ENCODE measurements around the gene SGCA.

The SGCA gene

DNA sequence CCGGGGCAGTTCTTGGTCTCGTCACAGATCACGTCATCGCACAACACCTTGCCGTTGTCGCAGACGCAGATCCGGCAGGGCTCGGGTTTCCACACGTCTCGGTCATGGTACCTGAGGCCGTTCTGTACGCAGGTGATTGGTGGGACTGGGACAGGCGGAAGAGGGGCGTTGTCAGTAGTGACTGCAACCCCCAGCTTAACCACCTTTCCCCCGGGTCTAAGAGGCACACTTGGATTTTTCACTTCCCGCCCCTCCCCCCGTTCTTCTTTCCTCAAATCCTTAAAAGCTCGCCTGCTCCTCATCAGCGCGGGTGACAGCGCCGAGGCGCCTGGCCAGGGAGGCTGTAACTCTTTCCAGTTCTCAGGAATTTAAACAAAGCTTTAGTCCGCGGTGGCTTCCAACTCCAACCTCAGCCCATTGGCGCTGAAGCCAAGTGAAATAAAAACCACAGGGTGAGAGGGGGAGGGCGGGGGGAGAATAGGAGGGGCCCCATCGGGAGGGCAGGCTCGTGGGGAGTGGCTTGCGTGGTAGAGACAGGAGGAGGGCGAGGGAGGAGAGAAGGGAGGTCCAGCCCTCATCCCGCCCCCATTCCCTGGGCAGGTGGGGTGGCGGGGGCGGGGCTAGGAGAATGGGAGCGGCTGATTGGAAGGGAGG is 34.1 kb downstream of the SGCA start (continued):
- TF ChIP-seq ZNF600 (tag by site-specific recombination; IDR thresholded peaks at IDR 0.05) (peak; percentile 74), ZNF629 (tag by site-specific recombination; IDR thresholded peaks at IDR 0.05) (peak; percentile 97), ZNF37A (tag by site-specific recombination; IDR thresholded peaks at IDR 0.05) (no peak), ZNF10 (tag by site-specific recombination; IDR thresholded peaks at IDR 0.05) (no peak), ZNF23 (tag by site-specific recombination; IDR thresholded peaks at IDR 0.05; ENCODE audit: borderline replicate concordance) (no peak), ZSCAN16 (tag by site-specific recombination; IDR thresholded peaks at IDR 0.05) (no peak), ZNF423 (tag by site-specific recombination; IDR thresholded peaks at IDR 0.05) (0 out of 2 replicates have a peak, but pooled peaks have one; percentile 12), ZNF184 (tag by site-specific recombination; IDR thresholded peaks at IDR 0.05) (no peak), ZNF792 (tag by site-specific recombination; IDR thresholded peaks at IDR 0.05) (no peak), ZNF623 (tag by site-specific recombination; IDR thresholded peaks at IDR 0.05) (peak; percentile 97), SP2 (tag by site-specific recombination; IDR thresholded peaks at IDR 0.05) (peak; percentile 92), ZNF169 (tag by site-specific recombination; IDR thresholded peaks at IDR 0.05) (no peak), ZNF791 (tag by site-specific recombination; IDR thresholded peaks at IDR 0.05) (no peak), ZBTB17 (tag by site-specific recombination; IDR thresholded peaks at IDR 0.05) (peak; percentile 63), ZNF24 (tag by site-specific recombination; IDR thresholded peaks at IDR 0.05) (0 out of 2 replicates have a peak, but pooled peaks have one; percentile 18)
- TF ChIP-seq, protein P1, sequence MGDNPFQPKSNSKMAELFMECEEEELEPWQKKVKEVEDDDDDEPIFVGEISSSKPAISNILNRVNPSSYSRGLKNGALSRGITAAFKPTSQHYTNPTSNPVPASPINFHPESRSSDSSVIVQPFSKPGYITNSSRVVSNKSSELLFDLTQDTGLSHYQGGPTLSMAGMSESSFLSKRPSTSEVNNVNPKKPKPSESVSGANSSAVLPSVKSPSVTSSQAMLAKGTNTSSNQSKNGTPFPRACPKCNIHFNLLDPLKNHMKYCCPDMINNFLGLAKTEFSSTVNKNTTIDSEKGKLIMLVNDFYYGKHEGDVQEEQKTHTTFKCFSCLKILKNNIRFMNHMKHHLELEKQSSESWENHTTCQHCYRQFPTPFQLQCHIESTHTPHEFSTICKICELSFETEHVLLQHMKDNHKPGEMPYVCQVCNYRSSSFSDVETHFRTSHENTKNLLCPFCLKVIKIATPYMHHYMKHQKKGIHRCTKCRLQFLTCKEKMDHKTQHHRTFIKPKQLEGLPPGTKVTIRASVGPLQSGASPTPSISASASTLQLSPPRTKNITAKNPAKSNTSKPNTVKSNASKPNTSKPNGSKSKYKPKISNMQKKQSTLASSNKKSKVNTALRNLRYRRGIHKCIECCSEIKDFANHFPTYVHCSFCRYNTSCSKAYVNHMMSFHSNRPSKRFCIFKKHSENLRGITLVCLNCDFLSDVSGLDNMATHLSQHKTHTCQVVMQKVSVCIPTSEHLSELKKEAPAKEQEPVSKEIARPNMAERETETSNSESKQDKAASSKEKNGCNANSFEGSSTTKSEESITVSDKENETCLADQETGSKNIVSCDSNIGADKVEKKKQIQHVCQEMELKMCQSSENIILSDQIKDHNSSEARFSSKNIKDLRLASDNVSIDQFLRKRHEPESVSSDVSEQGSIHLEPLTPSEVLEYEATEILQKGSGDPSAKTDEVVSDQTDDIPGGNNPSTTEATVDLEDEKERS (tag by site-specific recombination; IDR thresholded peaks at IDR 0.05): no peak

DNA sequence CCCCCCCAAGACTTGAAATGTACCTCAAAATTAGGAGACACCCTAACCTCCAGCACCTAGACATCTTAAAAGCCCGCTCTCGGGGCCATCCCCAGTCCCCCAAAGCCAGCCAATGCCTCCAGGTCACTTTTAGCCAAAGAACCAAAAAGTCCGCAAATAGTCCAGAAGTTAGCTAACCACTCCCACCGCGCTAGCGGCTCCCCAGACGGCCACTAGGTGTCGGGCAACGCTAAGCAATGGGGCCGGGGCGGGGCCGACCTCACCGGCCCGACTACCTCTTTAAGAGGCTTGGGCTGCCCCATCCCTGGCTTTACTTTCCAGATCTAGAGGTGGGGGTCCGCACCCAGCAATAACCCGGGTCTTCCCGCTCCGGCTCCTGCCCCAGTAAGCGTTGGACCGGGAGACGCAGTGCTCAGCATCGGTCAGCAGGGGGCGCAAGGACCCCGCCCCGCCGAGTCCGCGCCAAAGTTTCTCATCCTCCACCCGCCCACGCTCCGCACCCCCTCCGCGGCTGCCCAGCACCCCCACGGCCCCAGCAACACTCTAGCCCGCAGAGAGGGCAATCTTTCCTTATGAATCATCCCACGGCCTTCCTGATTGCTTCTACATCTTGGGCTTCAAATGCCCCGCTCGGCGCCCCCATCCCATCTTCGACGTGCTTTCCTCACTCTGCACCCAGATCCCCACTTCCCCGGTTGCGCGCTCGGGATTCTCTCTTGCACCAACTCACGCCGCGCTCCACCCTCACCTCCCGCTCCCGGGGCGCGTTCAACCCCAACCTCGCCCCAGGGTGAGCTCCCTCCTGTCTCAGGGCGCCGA is 34.9 kb downstream of the SGCA start:
- POLR2A ChIA-PET: interaction anchor here (0.5 to 2.5 kb wide), 24 partner anchors 12 to 1692 kb away, joined by 3 to 31 read pairs (median 3); partner anchors contain the start of genes ACSF2, SAMD14 and TMEM92
- H3K27ac ChIP-seq (ENCODE audit: extremely low read depth, low read depth, low read length): no peak overlapping the region
- TF ChIP-seq ZNF510 (tag by site-specific recombination; IDR thresholded peaks at IDR 0.05; ENCODE audit: insufficient replicate concordance) (no peak), ZSCAN23 (tag by site-specific recombination; IDR thresholded peaks at IDR 0.05) (no peak), ZNF24 (tag by site-specific recombination; IDR thresholded peaks at IDR 0.05) (0 out of 2 replicates have a peak, but pooled peaks have one; percentile 52), ZNF266 (tag by site-specific recombination; IDR thresholded peaks at IDR 0.05; ENCODE audit: low read depth) (no peak), SCRT2 (tag by site-specific recombination; IDR thresholded peaks at IDR 0.05) (0 out of 2 replicates have a peak, but pooled peaks have one; percentile 31), HOXD13 (CRISPR knock-in tag; IDR thresholded peaks at IDR 0.05; ENCODE audit: borderline replicate concordance) (no peak), ZNF155 (tag by site-specific recombination; IDR thresholded peaks at IDR 0.05) (0 out of 2 replicates have a peak, but pooled peaks have one; percentile 28), SP7 (tag by site-specific recombination; IDR thresholded peaks at IDR 0.05) (peak; percentile 61), ZNF707 (tag by site-specific recombination; IDR thresholded peaks at IDR 0.05) (no peak), RBAK (tag by site-specific recombination; IDR thresholded peaks at IDR 0.05) (no peak), GFI1B (tag by site-specific recombination; IDR thresholded peaks at IDR 0.05) (no peak), ZNF2 (tag by site-specific recombination; IDR thresholded peaks at IDR 0.05) (peak; percentile 71; the same call in 1 of the 2 replicates), KLF9 (tag by site-specific recombination; IDR thresholded peaks at IDR 0.05; ENCODE audit: low read depth) (peak; percentile 90), ZNF221 (tag by site-specific recombination; IDR thresholded peaks at IDR 0.05; ENCODE audit: borderline replicate concordance) (no peak), ZNF10 (tag by site-specific recombination; IDR thresholded peaks at IDR 0.05) (no peak)
- TF ChIP-seq, protein P2, sequence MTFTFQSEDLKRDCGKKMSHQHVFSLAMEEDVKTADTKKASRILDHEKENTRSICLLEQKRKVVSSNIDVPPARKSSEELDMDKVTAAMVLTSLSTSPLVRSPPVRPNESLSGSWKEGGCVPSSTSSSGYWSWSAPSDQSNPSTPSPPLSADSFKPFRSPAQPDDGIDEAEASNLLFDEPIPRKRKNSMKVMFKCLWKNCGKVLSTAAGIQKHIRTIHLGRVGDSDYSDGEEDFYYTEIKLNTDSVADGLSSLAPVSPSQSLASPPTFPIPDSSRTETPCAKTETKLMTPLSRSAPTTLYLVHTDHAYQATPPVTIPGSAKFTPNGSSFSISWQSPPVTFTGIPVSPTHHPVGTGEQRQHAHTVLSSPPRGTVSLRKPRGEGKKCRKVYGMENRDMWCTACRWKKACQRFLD (tag by site-specific recombination; IDR thresholded peaks at IDR 0.05): no peak
- TF ChIP-seq, protein P3, sequence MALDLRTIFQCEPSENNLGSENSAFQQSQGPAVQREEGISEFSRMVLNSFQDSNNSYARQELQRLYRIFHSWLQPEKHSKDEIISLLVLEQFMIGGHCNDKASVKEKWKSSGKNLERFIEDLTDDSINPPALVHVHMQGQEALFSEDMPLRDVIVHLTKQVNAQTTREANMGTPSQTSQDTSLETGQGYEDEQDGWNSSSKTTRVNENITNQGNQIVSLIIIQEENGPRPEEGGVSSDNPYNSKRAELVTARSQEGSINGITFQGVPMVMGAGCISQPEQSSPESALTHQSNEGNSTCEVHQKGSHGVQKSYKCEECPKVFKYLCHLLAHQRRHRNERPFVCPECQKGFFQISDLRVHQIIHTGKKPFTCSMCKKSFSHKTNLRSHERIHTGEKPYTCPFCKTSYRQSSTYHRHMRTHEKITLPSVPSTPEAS (tag by site-specific recombination; IDR thresholded peaks at IDR 0.05): peak; percentile 37; the same call in 1 of the 2 replicates

More for the DNA sequence above, 34.9 kb downstream of the SGCA start:
- peak overlapping the region; percentile 41 for H3K4me3 ChIP-seq (ENCODE audit: low read depth, low read length)
- CTCF ChIA-PET: interaction anchor here (0.5 to 18.0 kb wide), 68 partner anchors 7 to 1940 kb away, joined by 3 to 487 read pairs (median 4); partner anchors contain the start of genes EME1, MRPL27 and TMEM92
- H3K36me3 ChIP-seq (ENCODE audit: control insufficient read depth in 2 of 2, insufficient read depth in 1 of 2, low read length in 2 of 2): peaks cover 0 to 17% of the 10 kb centered on the region in 2 experiments; a peak in 1 of 3 replicates
- no peaks in the 10 kb centered on the region for H3K9me3 ChIP-seq (ENCODE audit: control insufficient read depth, insufficient read depth, low read depth, low read length)
- no peaks in the 10 kb centered on the region for H3K4me1 ChIP-seq (ENCODE audit: control insufficient read depth, insufficient read depth, low read length)
